K562 (cell line): ENCODE data around the gene BRICD5. TPM values are rescaled to one million over a fixed set of nuclear protein-coding genes. Genes with fewer than 3 reads are reported as not detected.
A peak's percentile ranks its signal among the peaks of the same experiment; 100 is the strongest.

ENCODE experiments used
- CBFA2T3 ChIP-seq: fragments of 450-650 bp; IDR thresholded peaks from 2 replicates; pipeline ENCODE4 v1.6.1; 2017
- CHD2 ChIP-seq: IDR thresholded peaks from 2 replicates; pipeline ENCODE4 v1.6.1; 2011; ENCODE audit warnings: low read depth, low read length
- EZH2 ChIP-seq: IDR thresholded peaks from 2 replicates; pipeline ENCODE4 v1.6.1; 2012; ENCODE audit warnings: low read depth, mild to moderate bottlenecking, inconsistent platforms, low read length, borderline replicate concordance
- MIER1 ChIP-seq: fragments of 450-650 bp; IDR thresholded peaks from 2 replicates; pipeline ENCODE4 v1.6.1; 2016; ENCODE audit warnings: antibody characterized with exemption, mild to moderate bottlenecking, low read depth
- NFE2 ChIP-seq: IDR thresholded peaks from 2 replicates; pipeline ENCODE4 v1.6.1; 2014; ENCODE audit warnings: antibody characterized with exemption, low read depth
- PHTF2 ChIP-seq: fragments of 250-450 bp; sonication (Bioruptor Pico); IDR thresholded peaks from 2 replicates; pipeline ENCODE4 v1.5.0; 2021; ENCODE audit warnings: mild to moderate bottlenecking
- ZNF444 ChIP-seq: fragments of 250-450 bp; sonication (Bioruptor Pico); IDR thresholded peaks from 2 replicates; pipeline ENCODE4 v1.4.0; 2020; ENCODE audit warnings: mild to moderate bottlenecking, moderate library complexity
- ZNF766 ChIP-seq: fragments of 200-800 bp; sonication (Bioruptor generic); conservative IDR thresholded peaks from 2 replicates; pipeline ENCODE4 v1.6.1; 2016; ENCODE audit warnings: missing genetic modification characterization, missing compliant biosample characterization
- polyA plus RNA-seq, 8 experiments: library from polyadenylated mRNA; depleted of rRNA in 4 of 8; stranded (reverse) in 5 of 8; unstranded in 3 of 8; fragments of >200 nt; fragmentation: Nextera tagmentation in 2 of 8; fragmentation: Illumina TruSeq in 1 of 8; extraction: Ambion mirVana in 2 of 8; extraction: Trizol in 1 of 8; gene quantifications; 2 replicates each; pipeline versions ENCODE4 v1.2.1 to v1.2.3, GENCODE V29; 2011 to 2014; ENCODE audit warnings: inconsistent platforms in 1 of 8, missing spikeins in 1 of 8
- total RNA-seq, 7 experiments: library from RNA; depleted of rRNA in 6 of 7; stranded (reverse); fragments of >200 nt in 6 of 7; fragmentation: Illumina TruSeq in 2 of 7; extraction: Trizol in 2 of 7; gene quantifications; 2 replicates each; pipeline versions ENCODE4 v1.2.1 to v1.2.3, GENCODE V29; 2011 to 2021; ENCODE audit warnings: low replicate concordance in 1 of 7
- TF ChIP-seq, protein P1 (sequence below): IDR thresholded peaks from 2 replicates; pipeline ENCODE4 v1.6.1; 2012; ENCODE audit warnings: low read depth, low read length, improper control_type of control experiment, borderline replicate concordance
- TF ChIP-seq, protein P2 (sequence below): sonication (generic); formaldehyde crosslinking; IDR thresholded peaks from 2 replicates; pipeline ENCODE4 v1.8.0; 2022; ENCODE audit warnings: mild to moderate bottlenecking, missing genetic modification reagents, borderline replicate concordance
- TF ChIP-seq, protein P3 (sequence below), 2 experiments: fragments of 450-650 bp; formaldehyde crosslinking in 1 of 2; IDR thresholded peaks; 2 replicates each; pipeline versions ENCODE4 v1.4.0 to v1.6.1; 2014 to 2020; ENCODE audit warnings: mild to moderate bottlenecking in 2 of 2, borderline replicate concordance in 1 of 2, low read depth in 1 of 2
- TF ChIP-seq, protein P4 (sequence below): fragments of 450-650 bp; conservative IDR thresholded peaks from 2 replicates; pipeline ENCODE4 v1.6.1; 2016; ENCODE audit warnings: missing genetic modification characterization, low read depth, mild to moderate bottlenecking, control low read depth, missing compliant biosample characterization

BRICD5 gene
- total and polyA plus RNA-seq, 9 of the 15 experiments (the other 6 are each of a cell fraction or from before 2014, with no cell fraction given), result 0.24 to 15.1 (median 2.4) TPM; not detected in 1

DNA sequence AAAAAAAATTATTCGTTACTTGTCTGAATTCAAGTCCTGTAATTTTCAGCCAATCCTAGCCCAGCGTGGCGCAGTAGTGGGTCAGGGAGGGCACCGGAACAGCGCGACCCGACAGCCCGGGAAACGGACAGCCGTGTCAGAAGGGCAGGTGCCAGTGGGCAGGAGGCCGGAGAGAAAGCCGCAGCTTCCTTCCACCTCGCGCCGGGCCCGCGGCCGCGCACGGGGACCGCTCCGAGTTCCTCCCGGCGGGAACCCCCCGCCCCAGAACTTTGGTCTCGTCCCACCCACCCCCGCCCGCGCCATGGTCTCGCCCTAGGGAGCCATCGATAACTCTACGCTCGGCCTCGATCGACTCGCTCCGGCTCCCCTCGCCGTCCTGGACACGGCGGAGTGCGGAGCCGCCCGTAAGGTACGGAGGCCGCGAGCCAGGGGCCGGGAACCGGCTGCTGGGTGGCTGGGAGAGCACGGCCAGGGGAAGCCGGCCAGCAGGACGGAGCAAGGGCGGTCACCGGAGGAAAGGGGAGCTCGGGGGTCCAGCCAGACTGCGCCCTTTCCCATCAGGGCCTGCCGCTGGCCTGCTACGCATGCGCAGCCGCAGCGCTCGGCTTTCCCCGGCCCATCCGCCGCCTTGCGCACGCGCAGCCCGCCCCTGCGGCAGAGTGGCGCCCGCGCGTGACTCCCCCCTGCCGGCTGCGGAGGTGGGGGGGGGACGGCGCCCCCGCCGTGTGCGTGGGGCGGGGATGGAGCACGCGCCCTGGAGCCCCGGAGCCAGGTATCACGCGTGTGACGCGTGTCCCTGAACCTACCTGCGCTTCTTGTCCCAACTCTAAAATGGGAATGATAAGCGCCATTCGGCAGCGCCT is 5.3 kb downstream of the BRICD5 start, which contains the start of gene MLST8 (continued):
- TF ChIP-seq, protein P1, sequence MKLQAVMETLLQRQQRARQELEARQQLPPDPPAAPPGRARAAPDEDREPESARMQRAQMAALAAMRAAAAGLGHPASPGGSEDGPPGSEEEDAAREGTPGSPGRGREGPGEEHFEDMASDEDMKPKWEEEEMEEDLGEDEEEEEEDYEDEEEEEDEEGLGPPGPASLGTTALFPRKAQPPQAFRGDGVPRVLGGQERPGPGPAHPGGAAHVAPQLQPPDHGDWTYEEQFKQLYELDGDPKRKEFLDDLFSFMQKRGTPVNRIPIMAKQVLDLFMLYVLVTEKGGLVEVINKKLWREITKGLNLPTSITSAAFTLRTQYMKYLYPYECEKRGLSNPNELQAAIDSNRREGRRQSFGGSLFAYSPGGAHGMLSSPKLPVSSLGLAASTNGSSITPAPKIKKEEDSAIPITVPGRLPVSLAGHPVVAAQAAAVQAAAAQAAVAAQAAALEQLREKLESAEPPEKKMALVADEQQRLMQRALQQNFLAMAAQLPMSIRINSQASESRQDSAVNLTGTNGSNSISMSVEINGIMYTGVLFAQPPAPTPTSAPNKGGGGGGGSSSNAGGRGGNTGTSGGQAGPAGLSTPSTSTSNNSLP, result peak; percentile 44; the same call in 1 of the 2 replicates
- TF ChIP-seq CBFA2T3 (no peak), ZNF444 (CRISPR knock-in tag) (no peak), NFE2 (no peak), ZNF766 (CRISPR knock-in tag) (peak; percentile 38; the same call in 1 of the 2 replicates), MIER1 (peak; percentile 19; the same call in 1 of the 2 replicates), PHTF2 (no peak), EZH2 (no peak), CHD2 (peak; percentile 21; the same call in 1 of the 2 replicates)
- TF ChIP-seq, protein P2, sequence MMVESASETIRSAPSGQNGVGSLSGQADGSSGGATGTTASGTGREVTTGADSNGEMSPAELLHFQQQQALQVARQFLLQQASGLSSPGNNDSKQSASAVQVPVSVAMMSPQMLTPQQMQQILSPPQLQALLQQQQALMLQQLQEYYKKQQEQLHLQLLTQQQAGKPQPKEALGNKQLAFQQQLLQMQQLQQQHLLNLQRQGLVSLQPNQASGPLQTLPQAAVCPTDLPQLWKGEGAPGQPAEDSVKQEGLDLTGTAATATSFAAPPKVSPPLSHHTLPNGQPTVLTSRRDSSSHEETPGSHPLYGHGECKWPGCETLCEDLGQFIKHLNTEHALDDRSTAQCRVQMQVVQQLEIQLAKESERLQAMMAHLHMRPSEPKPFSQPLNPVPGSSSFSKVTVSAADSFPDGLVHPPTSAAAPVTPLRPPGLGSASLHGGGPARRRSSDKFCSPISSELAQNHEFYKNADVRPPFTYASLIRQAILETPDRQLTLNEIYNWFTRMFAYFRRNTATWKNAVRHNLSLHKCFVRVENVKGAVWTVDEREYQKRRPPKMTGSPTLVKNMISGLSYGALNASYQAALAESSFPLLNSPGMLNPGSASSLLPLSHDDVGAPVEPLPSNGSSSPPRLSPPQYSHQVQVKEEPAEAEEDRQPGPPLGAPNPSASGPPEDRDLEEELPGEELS (CRISPR knock-in tag), result no peak
- TF ChIP-seq, protein P3, sequence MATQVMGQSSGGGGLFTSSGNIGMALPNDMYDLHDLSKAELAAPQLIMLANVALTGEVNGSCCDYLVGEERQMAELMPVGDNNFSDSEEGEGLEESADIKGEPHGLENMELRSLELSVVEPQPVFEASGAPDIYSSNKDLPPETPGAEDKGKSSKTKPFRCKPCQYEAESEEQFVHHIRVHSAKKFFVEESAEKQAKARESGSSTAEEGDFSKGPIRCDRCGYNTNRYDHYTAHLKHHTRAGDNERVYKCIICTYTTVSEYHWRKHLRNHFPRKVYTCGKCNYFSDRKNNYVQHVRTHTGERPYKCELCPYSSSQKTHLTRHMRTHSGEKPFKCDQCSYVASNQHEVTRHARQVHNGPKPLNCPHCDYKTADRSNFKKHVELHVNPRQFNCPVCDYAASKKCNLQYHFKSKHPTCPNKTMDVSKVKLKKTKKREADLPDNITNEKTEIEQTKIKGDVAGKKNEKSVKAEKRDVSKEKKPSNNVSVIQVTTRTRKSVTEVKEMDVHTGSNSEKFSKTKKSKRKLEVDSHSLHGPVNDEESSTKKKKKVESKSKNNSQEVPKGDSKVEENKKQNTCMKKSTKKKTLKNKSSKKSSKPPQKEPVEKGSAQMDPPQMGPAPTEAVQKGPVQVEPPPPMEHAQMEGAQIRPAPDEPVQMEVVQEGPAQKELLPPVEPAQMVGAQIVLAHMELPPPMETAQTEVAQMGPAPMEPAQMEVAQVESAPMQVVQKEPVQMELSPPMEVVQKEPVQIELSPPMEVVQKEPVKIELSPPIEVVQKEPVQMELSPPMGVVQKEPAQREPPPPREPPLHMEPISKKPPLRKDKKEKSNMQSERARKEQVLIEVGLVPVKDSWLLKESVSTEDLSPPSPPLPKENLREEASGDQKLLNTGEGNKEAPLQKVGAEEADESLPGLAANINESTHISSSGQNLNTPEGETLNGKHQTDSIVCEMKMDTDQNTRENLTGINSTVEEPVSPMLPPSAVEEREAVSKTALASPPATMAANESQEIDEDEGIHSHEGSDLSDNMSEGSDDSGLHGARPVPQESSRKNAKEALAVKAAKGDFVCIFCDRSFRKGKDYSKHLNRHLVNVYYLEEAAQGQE (IDR thresholded peaks at IDR 0.05; ENCODE audit: borderline replicate concordance), result peak; percentile 99
- TF ChIP-seq, protein P3 (CRISPR knock-in tag; IDR thresholded peaks at IDR 0.05; ENCODE audit: low read depth), result peak; percentile 84; the same call in 1 of the 2 replicates
- TF ChIP-seq, protein P4, sequence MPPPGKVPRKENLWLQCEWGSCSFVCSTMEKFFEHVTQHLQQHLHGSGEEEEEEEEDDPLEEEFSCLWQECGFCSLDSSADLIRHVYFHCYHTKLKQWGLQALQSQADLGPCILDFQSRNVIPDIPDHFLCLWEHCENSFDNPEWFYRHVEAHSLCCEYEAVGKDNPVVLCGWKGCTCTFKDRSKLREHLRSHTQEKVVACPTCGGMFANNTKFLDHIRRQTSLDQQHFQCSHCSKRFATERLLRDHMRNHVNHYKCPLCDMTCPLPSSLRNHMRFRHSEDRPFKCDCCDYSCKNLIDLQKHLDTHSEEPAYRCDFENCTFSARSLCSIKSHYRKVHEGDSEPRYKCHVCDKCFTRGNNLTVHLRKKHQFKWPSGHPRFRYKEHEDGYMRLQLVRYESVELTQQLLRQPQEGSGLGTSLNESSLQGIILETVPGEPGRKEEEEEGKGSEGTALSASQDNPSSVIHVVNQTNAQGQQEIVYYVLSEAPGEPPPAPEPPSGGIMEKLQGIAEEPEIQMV (tag), result no peak
